HCEC 1CT (cell line): ENCODE measurements around the gene GPR107.
"Not testable (repeated sequence)": the region's sequence is repeated elsewhere in the genome, so short reads cannot be mapped to it uniquely, and the experiment has no call there.

Experiments used
- DNase-seq: peaks from one replicate; pipeline ENCODE4 v3.0.0-alpha.2; 2017

Gene GPR107

DNA sequence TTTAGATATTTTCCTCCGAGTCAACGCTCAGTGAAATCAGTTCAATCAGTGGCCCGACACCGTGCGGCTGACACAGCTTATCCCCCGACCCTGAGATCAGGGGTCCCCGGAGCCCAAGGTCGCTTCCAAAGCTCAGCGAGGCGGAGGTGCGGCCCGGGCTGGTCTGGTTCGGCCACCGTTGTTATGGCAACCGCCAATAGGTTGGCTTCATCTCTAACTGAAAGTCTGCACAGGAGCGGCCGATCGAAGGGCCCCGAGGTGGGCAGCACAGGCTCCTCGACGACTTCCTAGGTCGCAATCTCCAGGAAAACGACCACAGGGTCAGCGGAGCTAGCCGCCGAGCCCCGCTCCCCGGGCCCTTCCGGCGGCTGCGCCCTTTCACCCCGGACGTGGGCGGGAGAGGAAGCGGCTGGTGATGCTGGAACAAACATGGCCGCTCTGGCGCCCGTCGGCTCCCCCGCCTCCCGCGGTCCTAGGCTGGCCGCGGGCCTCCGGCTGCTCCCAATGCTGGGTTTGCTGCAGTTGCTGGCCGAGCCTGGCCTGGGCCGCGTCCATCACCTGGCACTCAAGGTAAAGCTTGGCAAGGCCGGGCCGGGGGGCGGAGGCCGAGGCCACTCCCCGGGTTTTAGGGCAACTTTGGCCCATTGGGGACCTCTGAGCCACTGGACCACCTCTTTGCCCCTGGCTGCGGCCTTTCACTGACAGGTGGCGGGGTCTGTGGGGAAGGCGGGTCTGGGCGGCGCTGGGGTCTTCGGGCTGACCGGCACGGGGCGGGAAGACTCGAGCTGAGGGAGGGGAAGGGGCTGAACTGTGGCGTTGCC is at the start of gene GPR107:
TSS of gene GPR107 (plus strand) at position 403 of the 821 bp plus-strand sequence. CDS start at position 430, 27 bp downstream.
- peak; percentile 70 for DNase-seq

DNA sequence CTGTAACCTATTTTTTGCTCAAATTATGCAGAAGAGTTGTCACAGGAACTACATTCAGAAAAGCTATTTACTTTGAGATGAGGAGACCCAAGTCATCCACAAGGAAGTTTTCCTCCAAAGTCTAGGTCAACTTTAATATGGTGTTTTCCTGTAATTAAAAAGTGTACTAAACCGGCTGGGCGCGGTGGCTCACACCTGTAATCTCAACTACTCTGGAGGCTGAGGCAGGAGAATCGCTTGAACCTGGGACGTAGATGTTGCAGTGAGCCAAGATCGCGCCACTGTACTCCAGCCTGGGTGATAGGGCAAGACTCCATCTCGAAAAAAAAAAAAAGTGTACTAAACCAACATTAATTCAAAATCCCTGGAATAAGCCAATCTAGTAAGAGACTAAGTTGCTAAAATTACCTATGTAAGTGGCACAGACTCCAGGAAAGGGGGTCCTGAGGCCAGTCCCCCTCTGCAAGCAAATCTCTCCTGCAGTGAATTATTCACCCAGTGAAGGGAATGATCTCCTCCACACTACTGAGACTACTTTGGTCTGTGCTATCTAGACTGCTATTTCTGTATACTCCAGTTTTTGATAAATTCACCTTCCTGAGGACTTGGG is 49.7 kb upstream of the GPR107 start:
- DNase-seq: no peak

- DNase-seq: not testable (repeated sequence)
Measured at GRCh38 chr9:130006952-130007351, 46.8 kb upstream of the GPR107 start.

GRCh38 chr9:130008538-130008937 is 45.2 kb upstream of the GPR107 start:
- no peak for DNase-seq

- DNase-seq: not testable (repeated sequence)
Measured at GRCh38 chr9:130009546-130009945, 44.2 kb upstream of the GPR107 start.

GRCh38 chr9:130010151-130010988 is 43.3 kb upstream of the GPR107 start:
- no peak for DNase-seq

- DNase-seq: no peak
Measured at GRCh38 chr9:130013326-130013725, 40.4 kb upstream of the GPR107 start.

DNA sequence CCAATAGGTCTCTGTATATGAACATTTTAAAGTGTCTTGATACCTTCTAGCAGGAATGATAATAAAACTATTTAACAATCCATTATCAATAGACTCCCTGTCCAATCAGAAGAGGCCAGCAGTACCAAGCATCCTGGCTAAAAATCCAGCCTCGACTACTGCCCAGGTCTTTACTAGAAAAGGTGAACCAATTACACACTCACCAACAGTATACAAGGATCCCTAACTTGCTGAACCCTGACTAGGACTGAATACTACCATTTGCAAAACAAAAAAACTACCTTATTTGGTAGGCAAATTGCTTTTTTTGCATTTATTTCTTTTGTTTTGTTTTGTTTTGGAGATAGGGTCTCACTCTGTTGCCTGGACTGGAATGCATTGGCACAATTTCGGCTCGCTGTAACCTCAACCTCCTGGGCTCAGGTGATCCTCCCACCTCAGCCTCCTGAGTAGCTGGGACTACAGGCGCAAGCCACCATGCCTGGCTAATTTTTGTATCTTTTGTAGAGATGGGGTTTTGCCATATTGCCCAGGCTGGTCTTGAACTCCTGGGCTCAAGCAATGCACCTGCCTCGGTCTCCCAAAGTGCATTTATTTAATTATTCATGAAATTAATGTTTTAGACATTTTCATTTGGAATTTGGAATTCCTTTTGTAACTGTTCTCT is 38.2 kb upstream of the GPR107 start:
- DNase-seq: no peak

GRCh38 chr9:130017076-130017475 is 36.6 kb upstream of the GPR107 start:
- no peak for DNase-seq

- DNase-seq: not testable (repeated sequence)
Measured at GRCh38 chr9:130017510-130017909, 36.2 kb upstream of the GPR107 start.

DNA sequence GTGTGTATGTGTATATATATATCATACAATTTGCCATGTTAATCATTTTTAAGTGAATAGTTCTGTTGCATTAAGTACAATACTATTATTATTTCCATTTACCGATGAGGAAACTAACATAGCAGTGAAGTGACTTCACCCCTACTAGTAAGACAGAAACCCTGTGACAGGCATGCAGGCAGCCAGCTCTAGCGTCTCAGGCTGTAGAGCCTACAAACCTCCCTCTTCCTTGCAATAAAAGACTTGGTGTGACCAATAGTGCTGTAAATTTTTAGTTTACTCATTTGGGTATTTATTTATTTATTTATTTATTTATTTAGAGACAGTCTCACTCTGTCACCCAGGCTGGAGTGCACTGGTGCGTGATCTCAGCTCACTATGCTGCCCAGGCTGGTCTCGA is 35.4 kb upstream of the GPR107 start:
- no peak for DNase-seq

DNA sequence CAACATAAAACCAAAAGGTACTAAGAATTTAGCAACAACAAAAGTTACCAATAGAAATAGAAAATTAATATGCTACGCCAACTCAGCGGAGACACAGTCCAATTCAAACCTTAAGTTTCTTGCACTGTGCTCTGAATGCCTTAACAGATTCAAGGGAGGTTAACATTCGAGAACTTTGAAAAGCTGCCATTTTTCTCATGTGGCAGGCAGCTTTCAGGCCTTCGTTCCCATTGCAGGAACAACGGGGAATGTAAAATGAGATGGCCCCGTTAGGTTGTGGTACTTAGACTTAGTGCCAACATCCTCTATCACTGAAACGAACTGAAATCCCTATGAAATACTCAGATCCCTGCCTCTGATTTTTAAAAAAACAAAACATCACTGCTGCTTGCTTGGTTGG is 33.1 kb upstream of the GPR107 start:
- no peak for DNase-seq

DNA sequence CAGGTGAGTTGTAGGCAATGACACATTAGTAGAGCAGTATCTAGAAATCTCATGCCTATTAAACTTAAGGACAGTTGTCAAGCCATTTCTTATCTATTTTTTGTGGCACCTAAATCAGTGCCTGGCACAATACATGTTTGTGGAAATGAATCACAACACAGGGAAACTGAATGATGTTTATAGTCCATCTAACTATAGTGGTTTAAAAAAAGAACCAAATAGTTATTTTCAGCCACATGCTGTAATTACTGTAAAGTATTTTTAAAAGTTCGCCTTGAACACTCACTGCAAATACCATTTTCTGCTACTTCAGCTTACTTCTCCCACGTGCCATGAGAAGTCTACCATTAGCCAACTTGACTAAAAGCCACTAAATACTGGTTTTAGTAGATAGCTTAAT is 32.6 kb upstream of the GPR107 start:
- no peak for DNase-seq

DNA sequence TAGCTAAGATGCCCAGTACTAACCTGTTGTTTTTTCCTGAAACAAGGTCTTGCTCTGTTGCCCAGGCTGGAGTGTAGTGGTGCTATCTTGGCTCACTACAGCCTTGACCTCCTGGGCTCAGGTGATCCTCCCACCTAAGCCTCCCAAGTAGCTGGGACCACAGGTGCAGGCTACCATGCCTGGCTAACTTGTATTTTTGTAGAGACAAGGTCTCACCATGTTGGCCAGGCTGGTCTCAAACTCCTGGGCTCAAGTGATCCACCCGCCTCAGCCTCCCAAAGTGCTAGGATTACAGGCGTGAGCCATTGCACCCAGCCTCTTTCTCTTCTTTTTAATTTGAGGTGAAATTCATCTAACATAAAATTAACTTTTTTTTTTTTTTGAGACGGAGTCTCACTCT is 31.9 kb upstream of the GPR107 start:
- not testable (repeated sequence) for DNase-seq

- no peak for DNase-seq
Measured at GRCh38 chr9:130022566-130023143, 31.1 kb upstream of the GPR107 start.

DNA sequence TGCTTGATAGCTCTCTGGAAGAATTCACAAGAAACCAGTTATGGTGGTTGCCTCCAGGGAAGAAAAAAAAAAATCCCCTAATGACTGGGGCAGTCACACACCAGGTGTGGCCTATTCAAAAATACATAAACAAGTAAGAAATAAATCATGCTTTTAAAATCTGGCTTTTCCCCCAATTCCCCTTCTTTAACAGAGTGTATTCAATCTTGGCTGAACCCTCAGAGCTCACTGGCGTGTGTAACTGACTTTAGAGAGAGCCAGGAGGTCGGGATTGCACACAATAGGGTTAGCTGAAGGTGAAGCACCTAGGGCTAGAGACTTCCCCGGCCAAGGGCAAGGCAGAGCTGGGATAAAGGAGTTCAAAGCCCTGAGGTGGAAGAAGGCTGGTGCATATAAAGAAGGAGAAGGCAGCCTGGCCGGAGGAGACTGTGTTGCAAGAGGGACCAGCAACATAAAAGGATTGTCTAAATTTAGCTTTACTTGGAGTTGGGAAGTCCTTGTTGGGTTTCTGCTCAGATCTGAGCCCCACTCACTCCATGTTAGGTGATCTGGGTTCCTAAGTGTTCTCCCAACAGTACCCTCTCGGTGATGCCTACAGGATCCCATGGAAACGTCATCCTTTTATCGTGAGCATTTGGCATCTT is 30.4 kb upstream of the GPR107 start:
- DNase-seq: no peak

GRCh38 chr9:130023994-130024596 is 29.6 kb upstream of the GPR107 start:
- no peak for DNase-seq

- no peak for DNase-seq
Measured at GRCh38 chr9:130024597-130024994, 29.1 kb upstream of the GPR107 start.

DNA sequence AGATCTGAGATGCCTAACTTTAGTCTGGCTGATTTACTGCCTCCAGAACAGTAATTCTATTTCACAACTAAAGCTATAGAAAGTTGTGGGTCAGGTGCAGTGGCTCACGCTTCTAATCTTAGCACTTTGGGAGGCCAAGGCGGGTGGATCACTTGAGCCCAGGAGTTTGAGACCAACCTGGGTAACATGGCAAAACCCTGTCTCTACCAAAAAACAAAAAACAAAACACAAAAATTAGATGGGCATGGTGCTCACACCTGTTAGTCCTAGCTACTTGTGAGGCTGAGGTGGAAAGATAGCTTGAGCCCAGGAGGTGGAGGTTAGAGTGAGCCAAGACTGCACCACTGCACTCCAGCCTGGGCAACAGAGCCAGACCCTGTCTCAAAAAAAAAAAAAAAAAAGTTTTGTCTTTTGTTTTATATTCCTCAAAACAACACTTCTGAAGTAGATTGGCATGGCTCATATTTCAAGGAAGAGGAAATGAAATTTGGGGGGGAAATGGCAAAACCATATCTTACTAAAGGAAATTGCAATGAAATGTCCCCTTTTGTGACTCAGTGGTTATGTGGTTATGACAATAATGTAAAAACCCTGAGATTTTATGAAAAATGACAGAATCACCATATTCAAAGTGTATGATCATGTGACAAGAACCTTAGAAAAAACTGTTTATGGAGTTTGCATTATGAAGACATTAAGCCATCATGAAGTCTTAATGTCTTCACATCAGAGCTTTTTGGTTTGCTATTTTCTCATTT is 26.9 kb upstream of the GPR107 start:
- no peak for DNase-seq

DNA sequence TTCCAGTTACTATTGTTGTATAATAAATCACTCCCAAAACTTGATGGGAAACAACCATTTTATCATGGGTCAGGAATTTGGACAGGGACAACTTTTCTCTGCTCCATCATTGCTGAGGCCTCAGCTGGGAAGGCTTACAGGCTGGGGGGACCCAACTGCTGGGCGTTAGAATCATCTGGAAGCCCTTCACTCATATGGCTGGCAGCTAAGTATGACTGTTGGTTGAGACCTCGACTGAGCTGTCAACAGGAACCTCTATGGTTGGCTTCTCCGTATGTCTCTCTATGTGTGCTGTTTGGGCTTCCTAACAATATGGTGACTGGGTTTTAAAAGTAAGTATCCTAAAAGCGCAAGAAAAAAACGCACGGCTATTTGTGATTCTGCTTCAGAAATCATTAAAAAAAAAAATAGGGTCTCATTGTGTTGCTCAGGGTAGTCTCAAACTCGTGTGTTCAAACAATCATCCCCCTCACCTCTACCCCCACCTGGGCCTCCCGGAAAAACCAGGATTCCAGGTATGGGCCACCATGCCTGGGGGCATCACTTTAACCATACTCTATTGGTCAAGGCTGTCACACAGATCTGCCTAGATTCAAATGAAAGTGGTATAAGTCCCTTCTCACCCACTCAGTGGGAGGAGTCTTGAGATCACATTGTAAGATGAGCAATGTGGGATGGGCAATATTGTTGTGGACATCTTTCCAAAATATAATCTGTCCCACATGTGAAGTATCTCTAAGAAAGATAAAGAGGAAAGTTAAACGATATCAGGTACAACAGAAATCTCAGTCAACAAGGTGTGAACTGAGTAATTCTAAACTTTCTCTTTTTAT is 26.0 kb upstream of the GPR107 start:
- no peak for DNase-seq
